HG03439 (cell line): ENCODE results near the gene MAP3K12.
A peak's percentile ranks its signal among the peaks of the same experiment; 100 is the strongest.
"Not testable (repeated sequence)": the region's sequence is repeated elsewhere in the genome, so short reads cannot be mapped to it uniquely, and the experiment has no call there.

Experiments used
- ATAC-seq: cut with Tn5 transposase; IDR thresholded peaks from one replicate; pipeline ENCODE4 v1.9.1; 2021; ENCODE audit warnings: mild to moderate bottlenecking, moderate library complexity; ENCODE audit not compliant: unreplicated experiment

Gene MAP3K12

DNA sequence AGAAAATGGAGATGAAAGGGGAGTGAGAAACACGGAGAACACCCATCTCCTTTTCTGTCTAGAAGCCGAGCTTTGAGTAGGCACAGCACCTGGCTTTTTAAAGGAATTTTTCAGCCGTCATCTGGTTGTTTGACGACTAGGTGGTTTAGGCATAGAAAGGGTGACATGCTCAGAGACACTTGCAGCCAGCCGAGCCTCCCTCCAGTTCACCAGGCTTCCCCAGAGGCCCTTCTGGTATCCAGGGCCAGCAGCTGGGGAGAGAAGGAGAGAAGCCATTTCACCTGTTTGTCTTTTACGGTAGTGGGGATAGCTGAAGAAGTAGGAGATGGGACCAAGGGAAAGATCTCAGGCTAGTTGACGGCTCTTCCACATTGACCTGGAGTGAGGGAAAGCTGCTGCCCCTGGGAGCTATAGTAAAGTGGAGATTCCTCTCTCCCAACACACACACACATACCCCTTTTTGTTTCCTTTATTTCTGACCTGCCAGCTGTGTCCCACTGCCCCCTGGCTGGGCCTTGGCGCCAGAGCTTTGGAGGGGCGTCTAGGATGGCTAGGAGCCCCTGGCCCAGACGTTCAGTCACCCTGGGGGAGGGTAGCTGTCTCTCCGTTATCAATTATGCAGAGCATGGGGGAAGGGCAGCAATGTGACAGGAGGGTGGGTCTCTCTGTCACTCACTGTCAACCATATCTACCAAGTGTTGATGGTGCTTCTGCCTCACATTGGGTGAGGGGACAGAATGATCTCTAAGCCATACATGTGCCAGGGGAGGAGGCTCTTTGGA is 5.5 kb downstream of the MAP3K12 start:
- ATAC-seq: no peak

DNA sequence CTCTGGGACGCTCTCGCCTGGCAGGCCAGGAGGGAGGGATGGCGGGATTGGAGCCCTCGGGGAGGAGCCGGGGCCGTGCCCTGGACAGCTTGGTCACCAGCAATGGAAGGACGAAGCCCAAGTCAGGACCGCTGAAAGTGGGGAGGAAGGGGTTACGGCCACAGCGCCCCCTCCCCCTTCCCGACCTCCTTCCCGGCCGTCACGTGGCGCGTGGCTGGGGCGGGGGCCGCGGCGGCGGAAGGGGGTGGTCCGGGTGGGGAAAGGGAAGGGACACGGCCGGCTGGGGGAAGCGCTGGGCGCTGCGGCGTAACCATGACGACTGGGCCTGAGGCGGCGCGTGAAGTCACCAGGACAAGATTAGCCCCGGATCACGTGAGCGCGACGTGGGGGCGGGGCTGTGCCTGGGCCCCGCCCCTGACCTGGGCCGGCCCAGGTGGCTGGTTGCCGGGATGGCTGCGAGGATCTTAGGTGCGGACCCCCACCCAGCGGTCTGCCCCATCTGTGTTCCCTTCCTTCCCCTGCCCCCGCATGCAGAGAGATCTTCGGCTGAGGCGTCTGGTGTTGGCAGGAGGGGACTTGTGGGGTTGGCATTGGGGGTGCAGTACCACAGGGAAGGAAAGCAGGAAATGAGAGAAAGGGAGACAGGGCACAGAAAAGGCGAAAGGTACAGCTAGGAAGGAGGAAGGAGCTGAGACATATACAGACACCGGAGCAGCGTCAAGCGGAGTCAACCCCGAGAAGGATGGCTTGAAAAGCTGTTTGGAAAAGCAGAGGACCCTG is 6.2 kb downstream of the MAP3K12 start:
- ATAC-seq: peak; percentile 92

DNA sequence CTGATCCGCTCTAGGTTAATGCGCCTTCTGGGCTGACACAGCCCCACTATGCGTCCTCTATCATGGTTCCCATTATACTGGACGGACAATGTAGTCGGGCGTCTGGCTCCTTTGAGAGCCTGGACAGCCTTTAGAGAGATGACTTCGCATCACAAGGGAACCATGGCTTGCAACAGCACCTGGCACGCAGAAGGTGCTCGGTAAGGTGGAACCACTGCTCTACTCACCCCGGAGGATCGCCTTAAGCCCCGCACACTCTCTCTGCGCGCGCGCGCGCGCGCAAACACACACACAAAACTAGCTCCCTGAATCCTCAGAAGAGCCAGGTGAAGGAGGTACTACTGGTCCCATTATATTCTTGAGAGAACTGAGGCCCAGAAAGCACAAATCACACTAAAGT is 7.1 kb downstream of the MAP3K12 start:
- no peak for ATAC-seq

DNA sequence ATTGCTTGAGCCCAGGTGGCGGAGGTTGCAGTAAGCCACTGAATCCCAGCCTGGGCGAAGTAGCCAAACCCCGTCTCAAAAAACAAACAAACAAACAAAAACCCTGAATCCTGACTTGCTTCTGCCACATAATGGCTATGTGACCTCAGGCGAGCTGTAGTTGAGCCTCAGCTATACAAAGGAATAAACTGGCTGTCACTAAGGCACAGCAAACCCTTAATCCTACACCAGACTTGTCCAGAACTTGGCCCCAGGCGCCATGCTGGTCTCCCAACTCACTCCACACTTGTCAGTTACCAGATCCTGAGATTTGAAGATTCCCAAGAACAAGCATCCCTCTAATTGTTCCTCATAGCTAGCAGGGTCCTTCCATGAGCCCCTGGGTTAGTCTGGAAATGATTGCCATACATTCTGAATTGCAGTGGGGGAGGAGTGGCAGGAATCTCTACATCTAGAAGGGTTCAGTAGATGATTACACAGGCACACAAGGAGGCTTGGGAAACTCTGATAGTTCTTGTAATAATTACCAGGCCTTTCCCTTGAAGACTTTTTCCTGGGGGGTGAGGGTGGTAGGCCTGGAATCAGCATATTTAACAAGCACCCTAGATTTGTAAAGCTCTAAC is 9.9 kb downstream of the MAP3K12 start:
- no peak for ATAC-seq

DNA sequence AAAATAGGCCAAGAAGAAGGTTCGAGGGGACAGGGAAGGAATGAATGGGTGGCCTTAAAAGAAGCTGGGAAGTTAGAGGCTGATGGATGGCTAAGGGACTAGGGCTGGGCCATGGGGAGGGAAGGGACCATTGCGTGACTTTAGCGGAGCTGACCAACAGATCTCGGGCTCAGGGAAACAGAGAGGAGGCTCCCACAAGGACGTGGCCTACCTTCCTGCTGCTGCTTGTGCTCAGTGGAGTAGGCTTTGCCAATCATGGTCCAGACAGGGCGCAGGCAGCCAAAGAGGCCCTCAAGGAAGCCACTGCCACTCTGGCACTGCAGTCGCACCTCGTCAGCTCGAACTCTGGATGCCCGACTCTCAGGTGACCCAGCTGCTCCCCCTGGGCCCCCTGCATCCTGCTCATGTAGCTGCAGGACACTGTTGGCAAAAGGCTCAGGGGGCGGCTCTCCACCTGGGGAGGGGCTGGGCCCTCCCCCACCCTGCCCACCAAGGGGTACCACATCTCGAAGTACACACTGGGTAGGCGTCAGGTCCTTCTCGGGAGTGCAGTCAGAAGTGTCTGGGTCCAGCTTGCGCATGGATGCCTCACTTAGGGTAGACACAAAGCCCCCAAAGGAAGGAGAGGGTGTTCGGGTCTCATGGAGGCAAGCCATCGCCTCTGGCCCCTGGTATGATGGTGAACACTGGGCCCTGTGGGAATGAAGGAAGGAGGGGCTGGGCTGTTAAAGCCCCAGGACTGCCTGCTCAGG is 12.3 kb downstream of the MAP3K12 start:
- ATAC-seq: no peak

DNA sequence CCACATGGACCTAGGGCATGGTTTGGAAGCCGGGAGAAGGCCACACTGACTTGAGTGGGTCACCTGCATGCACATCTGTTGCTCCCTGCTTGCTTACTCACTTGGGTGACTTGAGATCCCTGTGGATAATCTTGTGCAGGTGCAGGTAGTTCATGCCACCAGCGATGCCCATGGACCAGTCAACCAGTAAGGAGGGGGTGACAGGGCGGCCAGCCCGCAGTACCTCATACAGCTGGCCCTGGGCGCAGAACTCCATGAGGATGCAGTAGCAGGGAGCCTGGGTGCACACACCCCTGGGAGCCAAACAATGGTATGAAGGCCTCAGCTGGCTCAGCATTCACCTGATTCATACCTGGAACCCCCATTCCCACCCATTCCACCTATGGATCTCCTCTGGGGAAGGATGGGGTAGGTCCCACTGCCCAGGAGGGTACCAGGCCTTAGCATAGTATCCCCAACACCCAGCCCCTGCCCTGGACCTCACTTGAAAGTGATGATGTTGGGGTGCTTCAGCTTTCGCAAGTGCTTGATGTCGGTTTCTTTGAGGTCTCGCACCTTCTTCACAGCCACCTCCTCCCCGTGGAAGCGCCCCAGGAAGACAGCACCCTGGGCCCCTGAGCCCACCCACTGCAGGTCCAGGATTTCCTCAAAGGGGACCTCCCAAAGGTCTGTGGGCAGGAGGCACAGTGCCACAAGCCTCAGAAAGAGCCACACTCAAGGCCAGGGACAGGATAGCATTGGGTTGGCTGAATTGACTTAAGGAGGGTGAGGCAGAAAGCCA is 13.1 kb downstream of the MAP3K12 start:
- ATAC-seq: no peak

DNA sequence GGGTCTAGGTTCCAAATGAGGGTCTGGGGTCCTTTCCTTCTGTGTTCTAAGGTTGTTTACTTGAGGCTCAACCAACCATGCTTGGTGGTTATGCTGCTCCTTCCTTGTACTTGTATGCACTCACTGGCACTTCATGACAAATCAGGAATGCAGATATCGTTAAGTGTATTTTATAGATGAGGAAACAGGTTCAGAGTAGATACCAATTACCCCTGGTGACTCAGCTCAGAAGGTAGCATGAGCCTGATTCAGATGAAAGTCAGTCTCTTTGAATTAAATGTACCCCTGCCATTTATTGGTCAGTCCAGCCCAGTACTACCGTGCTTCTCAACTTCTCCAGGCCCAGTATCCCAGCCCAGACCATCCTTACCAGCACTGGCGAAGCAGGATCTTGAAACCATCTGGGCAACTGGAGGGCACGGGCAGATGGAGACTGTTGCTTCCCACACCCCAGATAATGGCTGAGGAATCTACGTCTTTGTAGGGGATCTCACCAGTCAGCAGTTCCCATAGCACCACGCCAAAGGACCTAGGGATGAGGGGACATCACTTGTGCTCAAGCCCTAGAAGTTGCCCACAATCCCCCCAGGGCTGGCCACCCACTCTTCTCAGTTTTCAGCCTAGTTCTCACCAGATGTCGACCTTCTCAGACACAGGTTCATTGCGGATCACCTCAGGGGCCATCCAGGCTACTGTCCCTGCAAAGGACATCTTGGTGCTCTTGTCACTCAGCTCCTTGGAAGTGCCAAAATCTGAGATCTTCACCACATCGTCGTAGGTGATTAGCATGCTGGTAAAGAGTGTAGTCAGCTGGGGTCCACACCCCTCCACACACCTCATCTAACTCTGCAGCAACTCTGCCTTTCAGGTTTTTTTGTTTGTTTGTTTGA is 14.3 kb downstream of the MAP3K12 start:
- ATAC-seq: no peak

DNA sequence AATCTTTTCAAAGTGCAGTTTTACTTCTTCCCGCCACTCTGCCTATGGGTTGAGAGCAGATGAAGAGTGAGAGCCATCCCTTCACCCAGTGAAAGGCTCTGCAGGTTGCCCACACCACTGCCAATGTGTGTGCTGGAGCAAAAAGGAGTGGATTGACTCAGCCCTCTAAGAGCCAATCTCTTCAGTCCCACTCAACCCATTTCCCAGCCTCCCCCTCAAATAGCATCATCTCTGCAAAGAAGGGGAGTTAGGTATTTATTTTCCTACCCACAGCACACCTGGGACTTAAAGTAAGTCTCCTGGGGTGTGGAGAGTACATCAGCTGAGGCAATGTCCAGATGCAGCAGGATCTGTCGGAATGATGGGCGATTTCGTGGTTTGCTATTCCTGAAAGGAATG is 15.3 kb downstream of the MAP3K12 start:
- no peak for ATAC-seq

DNA sequence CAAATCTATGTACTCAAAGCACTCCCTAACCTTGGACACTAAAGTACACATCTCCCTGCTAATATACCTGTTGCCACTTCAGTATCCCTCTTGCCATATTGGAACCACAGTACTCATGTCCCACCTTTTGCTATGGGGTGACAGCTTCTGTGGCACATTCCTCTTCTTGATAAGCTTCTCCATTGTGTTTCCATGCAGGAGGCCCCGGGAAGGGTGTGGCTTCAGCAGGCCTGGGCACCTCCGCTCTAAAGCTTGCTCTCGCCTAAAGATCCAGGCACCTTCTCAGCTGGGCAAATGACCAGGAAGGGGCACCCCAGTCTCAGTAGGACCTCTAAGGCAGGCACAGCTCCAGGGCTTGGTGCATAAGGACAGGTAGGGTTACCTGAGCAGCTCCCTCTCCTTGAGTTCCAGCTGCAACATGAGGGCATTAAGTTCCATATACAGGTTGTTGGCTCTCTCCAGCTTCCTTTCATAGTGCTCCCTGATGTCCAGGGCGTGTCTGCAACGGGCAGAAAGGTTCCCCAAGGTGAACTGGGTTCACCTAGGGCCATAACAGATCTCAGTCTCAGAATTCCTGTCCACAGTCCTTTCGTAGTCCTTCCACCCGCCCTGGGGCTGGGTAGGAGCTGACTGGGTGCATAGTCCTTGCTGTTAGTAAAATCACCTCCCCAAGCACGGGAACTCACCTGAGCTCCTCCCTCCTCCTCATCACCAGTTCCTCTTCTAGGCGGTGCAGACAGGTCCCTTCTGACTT is 15.9 kb downstream of the MAP3K12 start:
- ATAC-seq: no peak

DNA sequence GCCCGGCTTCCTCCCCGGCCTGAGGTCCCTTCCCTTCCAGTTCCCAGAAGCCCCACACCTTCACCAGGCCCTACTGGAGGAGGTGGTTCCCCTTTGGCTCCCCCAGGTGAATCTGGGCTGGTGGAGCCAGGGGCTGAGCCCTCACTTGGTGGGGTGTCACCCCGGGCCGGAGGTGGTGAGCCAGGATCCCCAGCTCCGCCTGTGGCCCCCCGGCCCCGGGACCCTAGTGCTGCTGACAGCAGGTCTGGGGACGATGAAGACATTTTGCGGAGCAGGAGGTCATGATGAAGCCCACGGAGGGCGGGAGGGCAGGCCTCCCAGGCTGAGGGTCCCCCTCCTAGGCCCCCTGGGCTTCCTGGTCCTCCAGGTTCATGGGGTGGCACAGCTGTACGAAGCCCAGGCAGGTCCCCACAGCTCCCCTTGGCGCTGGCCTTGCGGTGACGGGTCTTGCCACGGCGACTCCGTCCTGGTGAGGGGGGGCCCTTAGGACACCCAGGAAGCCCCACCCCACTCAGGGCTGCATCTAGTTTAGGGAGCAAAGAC is 16.6 kb downstream of the MAP3K12 start:
- ATAC-seq: no peak

DNA sequence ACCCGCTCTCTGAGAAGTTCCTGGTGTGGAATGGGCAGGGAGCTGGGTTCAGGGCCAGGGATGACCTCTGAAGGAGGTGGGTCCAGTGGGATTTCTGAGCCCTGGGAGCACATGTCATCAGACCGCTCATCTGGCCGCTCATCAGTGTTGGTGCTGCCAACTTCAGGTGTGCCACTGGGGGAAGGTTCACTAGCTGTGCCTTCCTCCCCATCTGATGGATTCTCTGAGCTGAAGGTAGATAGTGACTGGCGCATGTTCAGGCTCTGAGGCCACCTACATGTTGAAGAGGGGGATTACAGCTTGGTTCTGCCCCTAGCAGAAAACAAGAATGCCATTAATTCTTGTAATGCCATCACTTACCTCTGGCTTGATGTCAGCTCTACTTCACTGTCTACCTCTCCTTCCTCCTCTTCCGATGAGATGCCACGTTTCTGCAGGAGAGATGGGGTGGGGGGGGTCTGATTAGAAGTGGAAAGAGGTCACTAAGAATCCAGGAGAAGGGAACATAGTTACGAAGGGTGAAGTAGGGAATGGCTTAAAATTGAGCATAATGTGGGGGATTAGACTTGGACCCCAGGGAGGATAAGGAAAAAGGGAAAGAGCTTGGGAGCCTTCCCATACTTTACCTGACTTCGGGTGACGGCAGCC is 17.2 kb downstream of the MAP3K12 start:
- no peak for ATAC-seq

DNA sequence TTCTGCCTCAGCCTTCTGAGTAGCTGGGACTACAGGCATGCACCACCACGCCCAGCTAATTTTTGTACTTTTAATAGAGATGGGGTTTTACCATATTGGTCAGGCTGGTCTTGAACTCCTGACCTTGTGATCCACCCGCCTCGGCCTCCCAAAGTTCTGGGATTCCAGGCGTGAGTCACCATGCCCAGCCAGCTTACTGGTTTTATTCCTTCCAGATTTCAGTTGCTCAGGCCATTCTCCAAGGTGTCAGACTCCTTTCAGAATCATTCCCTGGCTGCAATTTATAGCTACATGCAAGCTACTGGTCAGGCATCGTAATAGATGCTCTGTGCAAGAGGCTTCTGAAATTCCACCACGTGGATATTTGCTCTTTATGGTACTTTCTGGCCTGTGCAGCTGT is 17.8 kb downstream of the MAP3K12 start:
- ATAC-seq: not testable (repeated sequence)

DNA sequence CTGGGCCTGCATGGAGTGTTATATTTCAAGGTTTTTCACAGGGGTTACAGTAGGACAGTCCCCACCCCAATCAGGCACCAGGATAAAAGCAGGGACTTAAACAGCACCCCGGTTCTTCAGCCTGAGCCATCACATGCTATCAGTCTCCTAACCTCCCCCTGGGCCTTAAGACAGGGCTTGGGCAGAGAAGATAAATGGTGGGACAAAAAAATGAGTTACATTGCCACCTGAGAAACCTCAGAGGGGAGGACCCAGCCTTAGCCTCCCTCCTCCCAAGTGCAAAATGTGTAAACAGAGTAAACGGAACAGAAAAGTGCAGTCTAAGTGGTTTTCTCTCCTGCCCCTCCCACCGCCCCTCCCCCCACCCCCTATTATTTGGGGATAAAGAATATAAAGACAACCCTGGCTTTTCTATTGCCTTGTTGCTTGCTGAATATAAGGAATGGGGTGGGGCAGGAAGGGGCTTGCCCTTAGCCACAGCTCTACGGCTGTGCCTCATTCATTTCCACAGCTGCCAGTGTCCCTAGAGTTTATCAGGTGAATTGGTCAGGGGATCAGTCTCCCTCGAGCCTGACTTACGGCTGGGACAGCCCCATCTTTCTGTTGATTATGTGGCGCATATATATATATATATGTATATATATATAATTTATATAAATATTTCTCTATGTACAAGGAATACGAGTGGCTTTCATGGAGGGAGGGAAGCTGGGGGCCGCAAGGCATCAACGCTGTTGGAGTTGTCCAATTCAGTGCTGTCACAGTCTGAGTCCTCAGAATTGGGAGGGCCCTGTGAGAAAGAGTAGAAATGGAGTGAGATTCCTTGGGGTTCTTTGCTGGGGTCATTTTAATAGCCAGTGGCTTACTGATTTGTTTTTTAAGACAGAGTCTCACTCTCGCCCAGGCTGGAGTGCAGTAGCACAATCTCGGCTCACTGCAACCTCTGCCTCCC is 18.5 kb downstream of the MAP3K12 start:
- ATAC-seq: no peak

DNA sequence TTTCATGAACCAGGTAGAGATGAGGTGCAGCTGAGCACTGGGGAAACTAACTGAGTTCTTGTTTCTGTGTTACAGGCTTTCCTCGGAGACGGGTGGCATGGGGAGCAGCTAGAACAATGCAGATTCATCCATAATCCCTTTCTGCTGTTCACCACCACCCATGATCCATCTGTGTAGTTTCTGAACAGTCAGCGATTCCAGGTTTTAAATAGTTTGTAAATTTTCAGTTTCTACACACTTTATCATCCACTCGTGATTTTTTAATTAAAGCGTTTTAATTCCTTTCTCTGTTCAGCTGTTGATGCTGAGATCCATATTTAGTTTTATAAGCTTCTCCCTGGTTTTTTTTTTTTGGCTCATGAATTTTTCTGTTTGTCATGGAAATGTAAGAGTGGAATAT is 19.9 kb downstream of the MAP3K12 start:
- no peak for ATAC-seq

DNA sequence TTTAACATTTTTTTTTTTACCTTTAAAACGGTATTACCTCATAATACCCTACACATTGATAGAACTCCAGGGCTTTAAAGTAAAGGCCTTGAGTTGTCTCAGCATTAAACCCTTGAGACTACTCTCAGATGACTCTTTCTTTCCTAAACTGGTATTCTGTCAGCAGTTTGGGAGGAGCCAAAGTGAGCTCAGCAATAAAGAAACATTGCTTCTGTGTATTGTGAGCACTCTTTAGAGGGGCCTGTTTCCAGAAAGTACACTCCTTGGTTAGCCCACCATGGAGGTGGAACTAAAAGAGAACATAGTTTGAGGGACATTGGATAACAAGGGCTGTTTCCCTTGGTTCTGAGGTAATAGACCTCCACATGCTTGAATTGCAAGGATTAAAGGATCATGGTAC is 20.4 kb downstream of the MAP3K12 start:
- no peak for ATAC-seq

DNA sequence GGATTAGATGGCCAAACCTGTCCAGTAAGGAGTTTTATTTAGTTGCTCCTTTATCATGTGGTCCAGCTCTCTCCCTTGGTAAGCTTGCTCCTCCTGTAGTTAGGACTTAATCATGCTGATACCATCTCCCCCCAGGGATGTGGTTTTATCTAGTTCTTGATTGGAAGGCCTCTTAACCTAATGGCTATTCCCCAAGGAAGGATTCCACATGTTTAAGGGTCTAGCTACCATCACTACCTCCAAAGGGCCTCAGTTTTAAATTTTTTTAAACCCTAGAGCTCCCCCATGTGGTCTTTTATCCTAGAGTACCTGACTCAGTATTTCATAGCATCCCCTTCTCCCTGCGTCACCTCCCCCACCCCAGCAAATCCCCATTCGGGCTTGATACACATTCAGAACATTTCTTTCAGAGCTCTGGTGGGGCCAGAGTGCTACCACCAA is 22.5 kb downstream of the MAP3K12 start:
- no peak for ATAC-seq

DNA sequence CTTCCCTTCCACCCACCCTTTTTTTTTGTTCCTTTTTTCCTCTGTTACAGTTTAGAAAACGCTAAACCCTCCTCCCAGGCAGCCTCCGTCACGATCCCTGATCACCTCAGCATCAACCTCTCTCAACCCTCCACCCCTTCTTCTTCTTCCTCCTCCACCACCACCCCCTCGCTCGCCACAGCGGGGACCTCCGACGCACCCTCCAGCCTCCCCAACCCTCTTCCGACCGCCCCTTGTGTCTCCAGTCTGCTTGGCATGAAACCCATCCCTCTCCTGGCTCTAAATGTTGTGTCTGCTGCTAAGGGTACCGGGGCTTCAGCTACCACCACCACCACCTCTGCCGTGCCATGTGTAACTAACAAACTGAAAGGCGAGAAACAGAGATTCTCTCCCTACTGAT is 24.4 kb downstream of the MAP3K12 start:
- no peak for ATAC-seq
